Measurements from ENCODE around the gene COL2A1.

COL2A1 gene

DNA sequence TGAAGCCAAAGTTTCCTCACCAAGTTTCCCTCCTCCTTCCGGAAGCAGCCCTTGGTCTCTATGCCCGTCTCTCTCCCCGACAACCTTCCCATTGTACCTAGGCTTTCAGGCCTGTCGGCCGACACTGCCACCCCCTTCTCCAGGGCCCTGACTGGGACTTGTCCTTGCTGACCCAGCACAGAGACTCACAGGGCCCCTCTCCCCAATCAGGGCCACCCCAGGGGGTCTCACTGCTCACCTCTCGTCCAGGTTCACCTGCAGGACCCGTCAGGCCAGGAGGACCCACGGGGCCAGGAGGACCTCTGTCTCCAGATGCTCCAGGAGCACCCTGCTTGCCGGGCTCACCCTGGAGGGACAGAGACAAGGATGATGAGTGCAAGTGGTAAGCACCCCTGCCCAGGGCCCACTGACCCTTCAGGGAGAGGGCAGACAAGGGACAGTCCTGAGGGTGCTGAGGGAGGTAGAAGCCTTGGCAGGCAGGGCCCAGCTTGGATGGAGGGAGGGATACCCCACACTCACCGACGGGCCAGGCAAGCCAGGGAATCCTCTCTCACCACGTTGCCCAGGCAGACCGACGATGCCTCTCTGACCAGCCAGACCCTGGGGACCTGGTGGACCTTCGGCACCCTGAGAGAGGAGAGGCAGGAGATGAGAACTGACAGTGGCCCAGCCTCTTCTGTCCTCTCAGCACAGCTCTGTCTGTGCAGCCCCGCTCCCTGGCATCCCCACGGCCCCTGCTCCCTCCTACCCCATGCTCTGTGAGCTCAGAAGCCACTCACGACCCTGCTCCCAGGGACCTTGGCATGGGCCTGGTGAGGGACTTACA lies 26.3 kb downstream of the COL2A1 start:
- Histone ChIP-seq H3K36me3 (ENCODE audit: control insufficient read depth, insufficient read depth, low read length) (peaks cover 82% of the 10 kb centered on the region), H3K4me1 (ENCODE audit: control insufficient read depth, insufficient read depth, low read length) (no peaks in the 10 kb centered on the region), H3K9me3 (ENCODE audit: control insufficient read depth, low read length) (no peaks in the 10 kb centered on the region), H3K27ac (ENCODE audit: insufficient read depth, low read depth, low read length, poor library complexity, severe bottlenecking) (no peak overlapping the region), H3K27me3 (ENCODE audit: control insufficient read depth, insufficient read depth, low read length, poor library complexity, severe bottlenecking) (no peaks in the 10 kb centered on the region), H3K4me3 (ENCODE audit: insufficient read depth, low read depth, low read length) (no peak overlapping the region)
- 87 to 92% methylated on average over 18 of the region's 18 CpGs for WGBS, 2 experiments

DNA sequence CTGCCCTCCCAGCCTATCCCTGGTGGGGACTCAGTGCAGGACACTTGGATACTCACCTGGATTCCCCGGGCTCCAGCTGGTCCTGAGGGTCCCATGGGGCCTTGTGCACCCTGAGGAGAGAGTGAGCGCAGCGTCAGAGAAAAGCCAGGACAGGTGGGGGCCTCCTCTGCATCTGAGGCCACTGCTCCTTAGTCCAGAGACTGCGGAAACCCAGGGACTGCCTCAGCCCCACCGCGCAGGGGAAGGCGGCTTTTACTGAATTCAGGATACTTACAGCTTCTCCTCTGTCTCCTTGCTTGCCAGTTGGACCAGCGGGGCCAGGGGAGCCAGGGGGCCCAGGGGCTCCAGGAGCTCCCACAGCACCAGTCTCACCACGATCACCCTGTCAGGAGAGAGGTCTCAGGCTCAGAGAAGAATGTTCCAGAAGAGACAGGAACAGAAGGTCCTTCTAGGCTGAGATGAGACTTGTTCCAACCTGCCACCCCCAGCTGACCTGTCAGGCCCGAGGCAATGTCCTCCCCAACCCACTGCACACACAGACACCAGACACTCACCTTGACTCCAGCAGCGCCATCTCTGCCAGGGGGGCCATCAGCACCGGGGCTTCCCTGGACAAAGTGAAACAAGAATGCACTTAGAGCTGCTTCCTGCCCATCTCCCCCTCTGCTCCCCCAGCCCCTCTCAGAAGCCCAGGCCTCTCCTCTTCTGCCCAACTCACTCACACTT lies 27.1 kb downstream of the COL2A1 start:
- Histone ChIP-seq H3K9me3 (ENCODE audit: control insufficient read depth, low read length) (no peaks in the 10 kb centered on the region), H3K4me1 (ENCODE audit: control insufficient read depth, insufficient read depth, low read length) (no peaks in the 10 kb centered on the region), H3K4me3 (ENCODE audit: insufficient read depth, low read depth, low read length) (no peak overlapping the region), H3K27me3 (ENCODE audit: control insufficient read depth, insufficient read depth, low read length, poor library complexity, severe bottlenecking) (no peaks in the 10 kb centered on the region), H3K36me3 (ENCODE audit: control insufficient read depth, insufficient read depth, low read length) (peaks cover 81% of the 10 kb centered on the region), H3K27ac (ENCODE audit: insufficient read depth, low read depth, low read length, poor library complexity, severe bottlenecking) (no peak overlapping the region)
- WGBS, 2 experiments, result 93 to 95% methylated on average over 12 of the region's 12 CpGs

DNA sequence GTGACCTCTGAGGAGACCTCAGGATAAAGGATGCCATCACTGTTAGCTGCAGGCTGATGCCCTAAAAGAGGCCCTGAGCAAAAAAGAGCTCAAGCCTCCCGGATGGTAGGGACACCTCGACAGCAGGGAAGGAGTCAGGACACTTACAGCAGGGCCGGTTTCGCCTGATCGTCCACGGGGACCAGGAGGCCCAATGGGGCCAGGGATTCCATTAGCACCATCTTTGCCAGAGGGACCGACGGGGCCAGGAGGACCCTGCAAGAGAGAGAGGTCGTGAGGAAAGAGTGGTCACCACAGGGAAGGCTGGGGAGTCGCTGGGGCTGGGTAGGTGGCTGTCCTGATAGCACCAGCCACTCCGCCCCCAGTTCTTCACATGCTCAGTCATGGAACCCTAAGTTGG lies 28.5 kb downstream of the COL2A1 start:
- Histone ChIP-seq H3K36me3 (ENCODE audit: control insufficient read depth, insufficient read depth, low read length) (peaks cover 78% of the 10 kb centered on the region), H3K9me3 (ENCODE audit: control insufficient read depth, low read length) (no peaks in the 10 kb centered on the region), H3K27me3 (ENCODE audit: control insufficient read depth, insufficient read depth, low read length, poor library complexity, severe bottlenecking) (no peaks in the 10 kb centered on the region), H3K4me1 (ENCODE audit: control insufficient read depth, insufficient read depth, low read length) (no peaks in the 10 kb centered on the region), H3K4me3 (ENCODE audit: insufficient read depth, low read depth, low read length) (no peak overlapping the region), H3K27ac (ENCODE audit: insufficient read depth, low read depth, low read length, poor library complexity, severe bottlenecking) (no peak overlapping the region)
- WGBS, 2 experiments, result 91 to 94% methylated on average over 11 of the region's 11 CpGs

DNA sequence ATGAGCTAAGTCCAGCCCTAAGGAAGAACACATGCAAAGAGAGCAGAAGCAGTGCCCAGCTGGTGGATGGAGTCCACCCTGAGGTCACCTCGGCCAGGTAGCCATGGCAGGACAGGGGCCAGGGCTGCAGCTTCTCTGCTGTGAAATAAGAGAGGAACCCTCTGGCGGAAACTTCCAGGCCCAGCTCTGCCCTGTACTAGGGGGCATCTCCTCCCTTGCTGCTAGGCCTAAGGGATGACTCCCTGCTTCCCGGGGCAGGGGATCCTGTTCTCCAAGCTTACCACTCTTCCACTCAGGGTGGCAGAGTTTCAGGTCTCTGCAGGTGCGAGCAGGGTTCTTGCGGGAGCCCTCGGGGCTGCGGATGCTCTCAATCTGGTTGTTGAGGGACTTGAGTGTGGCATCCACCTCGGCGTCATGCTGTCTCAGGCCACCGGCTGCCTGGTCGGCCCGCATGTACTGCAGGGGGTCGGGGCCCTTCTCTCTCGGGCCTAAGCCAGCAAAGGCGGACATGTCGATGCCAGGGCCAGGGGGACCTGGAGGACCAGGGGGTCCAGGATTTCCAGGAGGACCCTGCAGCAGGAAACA lies 29.1 kb downstream of the COL2A1 start:
- H3K4me3 ChIP-seq (ENCODE audit: insufficient read depth, low read depth, low read length), result no peak overlapping the region
- no peak overlapping the region for H3K27ac ChIP-seq (ENCODE audit: insufficient read depth, low read depth, low read length, poor library complexity, severe bottlenecking)
- no peaks in the 10 kb centered on the region for H3K9me3 ChIP-seq (ENCODE audit: control insufficient read depth, low read length)
- 94 to 97% methylated on average over 16 of the region's 16 CpGs for WGBS, 2 experiments
- peaks cover 71% of the 10 kb centered on the region for H3K36me3 ChIP-seq (ENCODE audit: control insufficient read depth, insufficient read depth, low read length)
- H3K27me3 ChIP-seq (ENCODE audit: control insufficient read depth, insufficient read depth, low read length, poor library complexity, severe bottlenecking), result no peaks in the 10 kb centered on the region
- H3K4me1 ChIP-seq (ENCODE audit: control insufficient read depth, insufficient read depth, low read length), result no peaks in the 10 kb centered on the region

DNA sequence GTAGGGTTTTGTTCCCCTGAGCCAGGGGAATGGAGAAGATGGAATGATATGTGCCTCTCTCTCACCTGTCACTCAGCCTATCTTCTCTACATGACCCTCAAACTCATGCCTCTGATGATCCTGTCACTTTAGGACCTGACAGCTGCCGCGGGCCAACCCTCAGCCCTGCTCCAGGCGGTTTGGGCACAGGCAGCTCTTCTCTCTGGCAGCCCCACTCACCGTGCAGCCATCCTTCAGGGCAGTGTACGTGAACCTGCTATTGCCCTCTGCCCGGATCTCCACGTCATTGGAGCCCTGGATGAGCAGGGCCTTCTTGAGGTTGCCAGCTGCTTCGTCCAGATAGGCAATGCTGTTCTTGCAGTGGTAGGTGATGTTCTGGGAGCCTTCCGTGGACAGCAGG lies 30.4 kb downstream of the COL2A1 start:
- no peaks in the 10 kb centered on the region for H3K4me1 ChIP-seq (ENCODE audit: control insufficient read depth, insufficient read depth, low read length)
- H3K4me3 ChIP-seq (ENCODE audit: insufficient read depth, low read depth, low read length), result no peak overlapping the region
- no peaks in the 10 kb centered on the region for H3K27me3 ChIP-seq (ENCODE audit: control insufficient read depth, insufficient read depth, low read length, poor library complexity, severe bottlenecking)
- H3K36me3 ChIP-seq (ENCODE audit: control insufficient read depth, insufficient read depth, low read length), result peaks cover 60% of the 10 kb centered on the region
- 85 to 86% methylated on average over 9 of the region's 9 CpGs for WGBS, 2 experiments
- H3K9me3 ChIP-seq (ENCODE audit: control insufficient read depth, low read length), result no peaks in the 10 kb centered on the region
- no peak overlapping the region for H3K27ac ChIP-seq (ENCODE audit: insufficient read depth, low read depth, low read length, poor library complexity, severe bottlenecking)

DNA sequence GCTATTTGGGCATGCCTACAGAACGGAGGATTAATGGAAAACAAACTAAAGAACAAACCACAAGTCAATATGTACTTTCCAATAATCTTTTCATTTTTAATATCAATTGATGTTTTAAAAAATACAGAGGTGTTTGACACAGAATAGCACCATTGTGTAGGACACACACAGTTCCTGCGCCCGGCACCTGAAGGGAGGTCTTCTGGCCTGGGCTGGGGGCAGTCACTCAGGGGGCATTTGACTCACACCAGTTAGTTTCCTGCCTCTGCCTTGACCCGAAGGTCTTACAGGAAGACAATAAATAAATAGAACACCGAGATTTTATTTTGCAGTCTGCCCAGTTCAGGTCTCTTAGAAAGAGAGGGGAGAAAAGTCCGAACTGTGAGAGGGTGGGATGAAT lies 31.4 kb downstream of the COL2A1 start:
- 94% methylated on average over 6 of the region's 6 CpGs for WGBS, 2 experiments
- Histone ChIP-seq H3K4me1 (ENCODE audit: control insufficient read depth, insufficient read depth, low read length) (no peaks in the 10 kb centered on the region), H3K36me3 (ENCODE audit: control insufficient read depth, insufficient read depth, low read length) (peaks cover 51% of the 10 kb centered on the region)

DNA sequence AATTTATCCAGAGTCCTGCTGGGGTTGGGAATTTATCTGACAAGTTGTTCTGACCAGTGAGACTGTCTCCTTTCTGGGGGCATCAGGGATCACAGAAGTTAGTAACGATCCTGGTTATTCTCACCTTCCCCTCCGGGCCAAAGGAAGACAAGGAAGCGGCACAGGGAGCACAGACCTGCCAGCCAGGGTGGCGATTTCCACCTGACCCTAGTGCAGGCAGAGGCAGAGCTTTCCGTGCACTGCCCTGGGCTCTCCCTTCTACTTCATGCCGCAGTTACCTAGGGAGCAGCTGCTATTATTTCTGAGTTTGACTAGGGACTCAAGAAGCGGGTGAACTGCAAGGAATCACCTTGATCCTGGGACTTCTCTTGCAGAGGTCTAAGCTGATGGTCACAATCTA lies 33.4 kb downstream of the COL2A1 start:
- H3K4me3 ChIP-seq (ENCODE audit: insufficient read depth, low read depth, low read length), result no peak overlapping the region
- no peaks in the 10 kb centered on the region for H3K27me3 ChIP-seq (ENCODE audit: control insufficient read depth, insufficient read depth, low read length, poor library complexity, severe bottlenecking)
- no peak overlapping the region for H3K27ac ChIP-seq (ENCODE audit: insufficient read depth, low read depth, low read length, poor library complexity, severe bottlenecking)
- H3K9me3 ChIP-seq (ENCODE audit: control insufficient read depth, low read length), result no peaks in the 10 kb centered on the region
- WGBS, 2 experiments, result 80 to 82% methylated on average over 7 of the region's 7 CpGs
- no peaks in the 10 kb centered on the region for H3K4me1 ChIP-seq (ENCODE audit: control insufficient read depth, insufficient read depth, low read length)
- H3K36me3 ChIP-seq (ENCODE audit: control insufficient read depth, insufficient read depth, low read length), result peaks cover 31% of the 10 kb centered on the region

More for the DNA sequence above, 31.4 kb downstream of the COL2A1 start:
- Histone ChIP-seq H3K27ac (ENCODE audit: insufficient read depth, low read depth, low read length, poor library complexity, severe bottlenecking) (no peak overlapping the region), H3K9me3 (ENCODE audit: control insufficient read depth, low read length) (no peaks in the 10 kb centered on the region), H3K4me3 (ENCODE audit: insufficient read depth, low read depth, low read length) (no peak overlapping the region), H3K27me3 (ENCODE audit: control insufficient read depth, insufficient read depth, low read length, poor library complexity, severe bottlenecking) (no peaks in the 10 kb centered on the region)

DNA sequence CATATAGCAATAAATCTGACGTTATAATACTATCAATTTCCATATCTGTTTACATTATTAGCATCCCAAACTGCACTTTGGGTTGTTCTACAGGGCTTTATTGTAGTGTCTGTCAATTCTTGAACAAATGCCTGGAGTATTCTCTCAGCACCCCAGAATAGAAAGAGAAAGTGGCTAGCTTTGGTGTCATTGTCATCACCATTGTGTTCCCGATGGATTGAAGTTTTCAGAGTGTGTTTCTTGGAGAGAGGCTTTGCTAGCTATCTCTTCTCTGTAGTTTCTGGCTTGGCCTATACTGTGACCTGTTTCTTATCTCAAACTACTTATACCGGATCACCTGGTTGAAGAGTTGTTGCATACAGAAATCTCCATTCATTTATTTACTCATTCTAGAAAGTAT lies 34.4 kb downstream of the COL2A1 start:
- H3K36me3 ChIP-seq (ENCODE audit: control insufficient read depth, insufficient read depth, low read length), result peaks cover 21% of the 10 kb centered on the region
- WGBS, 2 experiments, result 86 to 88% methylated on average over 1 to 3 of the region's 3 CpGs
- no peak overlapping the region for H3K4me3 ChIP-seq (ENCODE audit: insufficient read depth, low read depth, low read length)
- H3K4me1 ChIP-seq (ENCODE audit: control insufficient read depth, insufficient read depth, low read length), result no peaks in the 10 kb centered on the region
- H3K27ac ChIP-seq (ENCODE audit: insufficient read depth, low read depth, low read length, poor library complexity, severe bottlenecking), result no peak overlapping the region
- H3K9me3 ChIP-seq (ENCODE audit: control insufficient read depth, low read length), result no peaks in the 10 kb centered on the region
- peaks cover 6% of the 10 kb centered on the region for H3K27me3 ChIP-seq (ENCODE audit: control insufficient read depth, insufficient read depth, low read length, poor library complexity, severe bottlenecking)

DNA sequence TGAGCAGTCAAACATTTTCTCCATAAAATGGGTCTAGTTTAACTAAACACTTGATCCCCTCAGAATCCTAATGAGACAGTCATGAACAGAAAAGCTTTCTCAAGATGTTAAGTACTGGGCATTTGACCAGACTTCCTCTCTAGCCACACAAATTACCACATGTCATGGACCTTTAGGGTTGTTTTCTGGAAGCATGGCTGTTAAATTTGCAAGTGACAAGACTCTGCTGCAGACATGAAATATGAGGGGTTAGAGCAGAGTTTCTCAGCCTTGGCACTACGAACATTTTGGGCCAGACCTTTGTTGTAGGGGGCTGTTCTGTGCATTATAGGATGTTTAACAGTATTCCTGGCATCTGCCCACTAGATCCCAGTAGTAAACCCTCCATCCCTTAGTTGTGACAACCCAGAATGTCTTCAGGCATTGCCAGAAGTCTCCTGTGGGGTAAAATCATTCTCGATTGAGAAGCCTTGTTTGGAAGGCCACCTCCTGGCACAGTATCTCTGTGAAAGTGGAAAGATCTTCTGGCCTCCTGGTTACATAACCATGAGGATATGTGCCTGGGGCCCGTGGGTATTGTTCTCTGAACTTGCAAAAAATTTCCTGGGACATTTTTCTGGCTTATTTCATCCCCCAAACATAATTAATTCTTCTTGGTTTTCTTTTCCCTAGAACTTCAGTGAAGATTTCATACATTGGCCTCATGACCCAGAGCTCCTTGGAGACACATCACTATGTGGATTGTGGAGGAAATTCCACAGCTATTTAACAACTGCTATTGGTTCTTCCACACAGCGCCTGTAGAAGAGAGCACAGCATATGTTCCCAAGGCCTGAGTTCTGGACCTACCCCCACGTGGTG lies 36.6 kb downstream of the COL2A1 start:
- Histone ChIP-seq H3K4me3 (ENCODE audit: insufficient read depth, low read depth, low read length) (no peak overlapping the region), H3K36me3 (ENCODE audit: control insufficient read depth, insufficient read depth, low read length) (peaks cover 5% of the 10 kb centered on the region), H3K27me3 (ENCODE audit: control insufficient read depth, insufficient read depth, low read length, poor library complexity, severe bottlenecking) (peaks cover 26% of the 10 kb centered on the region), H3K9me3 (ENCODE audit: control insufficient read depth, low read length) (no peaks in the 10 kb centered on the region), H3K27ac (ENCODE audit: insufficient read depth, low read depth, low read length, poor library complexity, severe bottlenecking) (no peak overlapping the region), H3K4me1 (ENCODE audit: control insufficient read depth, insufficient read depth, low read length) (peaks cover 11% of the 10 kb centered on the region)
- 73 to 79% methylated on average over 5 of the region's 5 CpGs for WGBS, 2 experiments
